ENCODE data around the gene NAV2. TPM values are rescaled to one million over a fixed set of nuclear protein-coding genes. Genes with fewer than 3 reads are reported as not detected.
A peak's percentile ranks its signal among the peaks of the same experiment; 100 is the strongest.

NAV2 gene
- total RNA-seq, 1 donor from 2014 or later, result 31.4 TPM

GRCh38 chr11:19777377-19778102 is 64.9 kb downstream of the NAV2 start:
- peaks cover 4% of the 10 kb centered on the region for H3K36me3 Mint-ChIP-seq (ENCODE audit: unreplicated experiment)
- peak overlapping the region; percentile 81 for H3K4me3 Mint-ChIP-seq (ENCODE audit: unreplicated experiment)
- H3K4me1 Mint-ChIP-seq (ENCODE audit: unreplicated experiment), result peaks cover 19% of the 10 kb centered on the region
- no peak for TF ChIP-seq CTCF (IDR thresholded peaks at IDR 0.05)
- peaks cover 2% of the 10 kb centered on the region for H3K27me3 Mint-ChIP-seq (ENCODE audit: unreplicated experiment)
- no peak for DNase-seq (ENCODE audit: extremely low spot score, unreplicated experiment)
- peaks cover 4% of the 10 kb centered on the region for H3K9me3 Mint-ChIP-seq (ENCODE audit: unreplicated experiment)
- peak overlapping the region; percentile 52 for H3K27ac Mint-ChIP-seq (ENCODE audit: unreplicated experiment)

GRCh38 chr11:19779740-19780139 is 67.1 kb downstream of the NAV2 start:
- peaks cover 6% of the 10 kb centered on the region for H3K36me3 Mint-ChIP-seq (ENCODE audit: unreplicated experiment)
- peaks cover 19% of the 10 kb centered on the region for H3K4me1 Mint-ChIP-seq (ENCODE audit: unreplicated experiment)
- H3K27me3 Mint-ChIP-seq (ENCODE audit: unreplicated experiment), result no peaks in the 10 kb centered on the region
- TF ChIP-seq CTCF (IDR thresholded peaks at IDR 0.05), result no peak
- DNase-seq (ENCODE audit: extremely low spot score, unreplicated experiment), result no peak
- H3K9me3 Mint-ChIP-seq (ENCODE audit: unreplicated experiment), result peaks cover 8% of the 10 kb centered on the region
- no peak overlapping the region for H3K4me3 Mint-ChIP-seq (ENCODE audit: unreplicated experiment)
- no peak overlapping the region for H3K27ac Mint-ChIP-seq (ENCODE audit: unreplicated experiment)

GRCh38 chr11:19781351-19781750 is 68.7 kb downstream of the NAV2 start:
- Mint-ChIP-seq H3K4me1 (ENCODE audit: unreplicated experiment) (peaks cover 15% of the 10 kb centered on the region), H3K9me3 (ENCODE audit: unreplicated experiment) (peaks cover 8% of the 10 kb centered on the region), H3K27me3 (ENCODE audit: unreplicated experiment) (no peaks in the 10 kb centered on the region), H3K4me3 (ENCODE audit: unreplicated experiment) (no peak overlapping the region), H3K36me3 (ENCODE audit: unreplicated experiment) (peaks cover 6% of the 10 kb centered on the region), H3K27ac (ENCODE audit: unreplicated experiment) (no peak overlapping the region)
- TF ChIP-seq CTCF (IDR thresholded peaks at IDR 0.05), result no peak
- DNase-seq (ENCODE audit: extremely low spot score, unreplicated experiment), result no peak

- Mint-ChIP-seq H3K9me3 (ENCODE audit: unreplicated experiment) (peaks cover 8% of the 10 kb centered on the region), H3K36me3 (ENCODE audit: unreplicated experiment) (peaks cover 9% of the 10 kb centered on the region), H3K27ac (ENCODE audit: unreplicated experiment) (no peak overlapping the region), H3K4me3 (ENCODE audit: unreplicated experiment) (no peak overlapping the region), H3K4me1 (ENCODE audit: unreplicated experiment) (no peaks in the 10 kb centered on the region), H3K27me3 (ENCODE audit: unreplicated experiment) (no peaks in the 10 kb centered on the region)
- TF ChIP-seq CTCF (IDR thresholded peaks at IDR 0.05), result no peak
- no peak for DNase-seq (ENCODE audit: extremely low spot score, unreplicated experiment)
Measured at GRCh38 chr11:19785265-19785664, 72.6 kb downstream of the NAV2 start.

- Mint-ChIP-seq H3K4me3 (ENCODE audit: unreplicated experiment) (no peak overlapping the region), H3K27me3 (ENCODE audit: unreplicated experiment) (no peaks in the 10 kb centered on the region), H3K4me1 (ENCODE audit: unreplicated experiment) (no peaks in the 10 kb centered on the region)
Measured at GRCh38 chr11:19786644-19787043, 74.0 kb downstream of the NAV2 start.

More at GRCh38 chr11:19786644-19787043, 74.0 kb downstream of the NAV2 start:
- Mint-ChIP-seq H3K9me3 (ENCODE audit: unreplicated experiment) (peaks cover 8% of the 10 kb centered on the region), H3K27ac (ENCODE audit: unreplicated experiment) (no peak overlapping the region), H3K36me3 (ENCODE audit: unreplicated experiment) (peaks cover 9% of the 10 kb centered on the region)
- no peak for TF ChIP-seq CTCF (IDR thresholded peaks at IDR 0.05)
- DNase-seq (ENCODE audit: extremely low spot score, unreplicated experiment), result no peak

All from osteocyte (in vitro differentiated cells).